ENCODE measurements around the gene CDK14.

Gene CDK14

DNA sequence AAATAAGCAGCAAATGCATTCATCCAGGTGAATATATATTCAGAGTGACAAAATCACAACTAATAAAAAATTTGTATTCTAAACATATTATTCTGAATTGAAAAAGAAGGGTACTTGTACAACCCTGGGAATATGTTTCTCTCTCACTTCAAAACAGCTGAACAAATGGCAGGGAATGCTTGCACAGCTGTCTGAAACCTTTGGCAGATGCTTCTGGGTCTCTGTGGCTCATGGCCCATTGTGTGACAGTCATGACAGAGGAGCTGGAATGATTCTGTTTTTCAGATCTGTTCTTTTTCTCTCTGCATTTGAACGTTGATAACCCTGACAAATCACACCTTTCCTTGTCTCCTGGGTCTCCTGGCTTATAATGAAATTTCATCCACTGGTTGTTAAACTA lies 392.4 kb downstream of the CDK14 start:
- in situ Hi-C loops (cut with HindIII; ENCODE audit: low sequenced_read_pairs), result no loop called here

DNA sequence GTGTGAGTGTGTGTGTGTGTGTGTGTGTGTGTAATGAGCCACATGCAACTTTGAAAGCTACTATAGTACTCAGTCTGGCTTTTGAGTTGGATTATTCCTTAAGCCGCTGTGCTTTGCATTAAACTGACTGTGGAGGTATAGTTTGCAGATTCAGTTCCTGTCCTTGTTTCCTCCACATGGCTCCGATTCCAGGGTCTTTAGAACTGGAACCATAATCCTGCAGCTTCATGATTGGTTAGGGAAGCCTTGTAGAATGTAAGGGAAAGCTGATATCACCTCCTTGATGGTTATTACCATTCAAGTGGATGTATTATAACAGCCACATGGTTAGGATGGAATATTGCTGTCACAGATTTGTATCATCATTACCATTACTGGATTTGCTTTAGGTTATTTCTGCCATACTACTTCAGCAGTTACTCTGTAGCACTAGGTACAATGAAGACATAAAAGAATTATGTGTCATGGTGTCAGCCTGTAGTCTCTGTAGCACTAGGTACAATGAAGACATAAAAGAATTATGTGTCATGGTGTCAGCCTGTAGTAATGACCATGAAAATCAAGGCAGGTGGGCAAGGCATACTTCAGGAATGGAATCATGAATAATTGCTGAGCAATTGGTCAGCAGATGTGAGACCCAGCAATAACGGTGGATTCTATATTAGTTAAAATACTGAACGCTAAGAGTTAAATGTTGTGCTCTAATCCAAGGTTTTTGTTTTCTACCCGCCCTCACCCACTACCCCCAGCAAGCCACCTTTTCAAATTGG lies 393.1 kb downstream of the CDK14 start:
- in situ Hi-C loops (cut with HindIII; ENCODE audit: low sequenced_read_pairs), result no loop called here

DNA sequence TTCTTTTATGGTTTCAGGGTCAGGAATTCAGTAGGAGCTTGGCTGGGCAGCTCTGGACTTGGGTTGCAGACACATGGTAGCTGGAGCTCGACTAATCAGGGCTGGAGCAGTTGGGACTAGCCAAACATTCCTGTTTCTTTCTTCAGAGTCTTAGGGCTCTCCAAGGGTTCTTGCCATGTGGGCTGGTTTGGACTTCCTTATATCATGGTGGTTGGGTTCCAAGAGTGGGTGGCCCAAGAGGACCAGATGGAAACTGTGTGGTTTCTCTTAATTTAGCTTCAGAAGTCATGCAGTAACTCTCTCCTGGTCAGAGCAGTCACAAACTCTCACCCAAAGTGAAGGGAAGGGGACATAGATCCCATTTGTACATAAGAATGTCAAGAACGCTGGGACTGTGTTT lies 398.0 kb downstream of the CDK14 start:
- in situ Hi-C loops (cut with HindIII; ENCODE audit: low sequenced_read_pairs), result no loop called here

DNA sequence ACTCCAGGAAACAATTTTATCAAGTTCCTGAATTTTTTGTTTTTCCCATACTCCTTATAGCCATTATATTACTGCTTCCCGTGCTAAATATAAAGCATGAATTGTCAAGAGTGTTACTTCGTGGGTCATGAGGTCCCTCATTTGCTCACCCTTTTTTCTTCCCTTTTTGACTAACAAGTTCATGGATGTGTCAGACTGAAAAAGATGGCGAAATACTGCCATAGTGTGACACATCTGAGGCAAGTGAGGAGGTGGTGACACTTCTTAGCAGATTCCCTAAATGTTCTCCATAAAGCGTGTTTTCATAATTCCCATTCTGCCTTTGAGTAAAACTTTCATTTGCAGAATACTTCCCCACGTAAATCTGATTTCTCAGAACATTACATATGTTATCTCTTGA lies 398.5 kb downstream of the CDK14 start:
- in situ Hi-C loops (cut with HindIII; ENCODE audit: low sequenced_read_pairs), result no loop called here

DNA sequence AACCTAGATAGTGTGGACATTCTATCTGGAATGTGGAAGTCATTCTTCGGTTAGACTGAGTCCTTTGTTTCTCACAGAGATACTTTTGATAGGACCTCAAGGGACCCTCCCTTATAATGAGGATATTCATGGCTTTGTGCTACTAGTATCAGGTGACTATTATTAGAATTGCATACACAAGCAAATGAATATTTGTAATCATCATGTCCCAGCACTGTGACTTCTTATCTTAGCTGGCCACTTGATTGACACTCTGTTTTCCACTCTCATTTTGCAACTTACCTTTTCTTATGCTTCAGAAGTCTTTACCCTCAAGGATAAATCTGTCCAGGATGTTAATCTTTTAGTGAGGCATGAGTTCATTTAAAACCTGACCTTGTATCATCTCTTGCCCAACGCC lies 399.9 kb downstream of the CDK14 start:
- in situ Hi-C loops (cut with HindIII; ENCODE audit: low sequenced_read_pairs), result no loop called here

DNA sequence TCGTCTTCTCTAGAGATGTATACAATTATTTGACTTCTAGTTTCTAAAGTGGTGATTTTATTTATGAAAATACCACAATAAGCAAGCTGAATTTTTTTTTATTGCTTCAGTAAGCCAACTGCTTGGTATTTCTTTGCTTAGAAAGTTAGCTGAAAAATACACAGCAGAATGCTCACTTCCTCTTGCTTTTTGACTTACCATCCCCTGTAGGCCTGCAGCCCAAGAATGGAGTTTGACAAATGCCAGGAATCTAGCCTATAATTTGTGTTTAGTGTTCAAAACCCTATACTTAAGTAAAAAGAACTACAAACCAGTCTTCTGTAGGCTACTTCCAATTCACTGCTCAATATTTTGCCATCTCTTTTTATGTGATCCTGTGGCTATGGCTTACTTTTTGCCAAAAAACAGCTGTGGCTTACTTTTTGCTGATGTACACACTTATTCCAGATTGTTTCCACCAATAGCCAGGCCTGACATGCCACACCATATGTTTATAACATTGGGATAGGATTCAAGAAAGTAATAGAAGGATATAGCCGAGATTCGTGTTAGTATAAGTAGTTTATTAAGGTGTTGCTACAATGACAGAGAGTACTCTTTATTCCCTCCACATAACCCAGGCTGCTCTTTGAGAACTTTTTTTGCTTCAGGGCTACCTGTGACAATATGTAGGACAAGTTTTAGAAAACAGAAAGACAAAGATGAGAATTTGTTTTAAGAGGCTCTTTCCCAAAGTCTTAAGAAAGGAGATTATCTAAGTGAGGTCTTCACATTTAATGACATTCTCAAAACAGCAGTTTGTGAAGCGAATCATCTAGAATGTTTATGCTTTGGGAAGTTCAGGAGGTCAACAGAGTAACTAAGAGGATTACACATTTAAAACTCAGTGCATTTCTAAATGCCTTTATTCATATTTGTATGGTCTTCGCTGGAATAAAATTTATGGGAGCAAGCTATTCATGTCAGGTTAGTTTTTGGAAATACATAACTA lies 404.2 kb downstream of the CDK14 start:
- in situ Hi-C loops (cut with HindIII; ENCODE audit: low sequenced_read_pairs), result no loop called here

DNA sequence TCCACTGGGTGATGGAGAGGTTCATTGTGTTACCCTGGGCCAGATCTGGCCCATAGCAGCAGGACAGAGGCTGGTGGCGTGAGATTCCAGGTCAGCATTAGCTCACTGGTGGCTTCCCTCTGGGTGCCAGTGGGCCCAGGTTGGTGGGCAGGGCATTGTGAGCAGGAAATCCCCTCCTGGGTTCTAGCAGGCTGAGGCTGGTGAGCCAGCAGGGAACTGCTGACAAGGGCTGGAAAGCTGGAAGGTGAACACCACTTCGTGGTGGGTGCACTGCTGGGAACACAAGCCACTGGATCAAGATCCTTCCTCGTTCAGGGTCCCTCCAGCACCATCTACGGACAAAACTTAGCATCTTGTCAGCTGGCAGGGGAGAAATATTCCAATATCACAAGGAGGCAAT lies 408.9 kb downstream of the CDK14 start:
- in situ Hi-C loops (cut with HindIII; ENCODE audit: low sequenced_read_pairs), result no loop called here

DNA sequence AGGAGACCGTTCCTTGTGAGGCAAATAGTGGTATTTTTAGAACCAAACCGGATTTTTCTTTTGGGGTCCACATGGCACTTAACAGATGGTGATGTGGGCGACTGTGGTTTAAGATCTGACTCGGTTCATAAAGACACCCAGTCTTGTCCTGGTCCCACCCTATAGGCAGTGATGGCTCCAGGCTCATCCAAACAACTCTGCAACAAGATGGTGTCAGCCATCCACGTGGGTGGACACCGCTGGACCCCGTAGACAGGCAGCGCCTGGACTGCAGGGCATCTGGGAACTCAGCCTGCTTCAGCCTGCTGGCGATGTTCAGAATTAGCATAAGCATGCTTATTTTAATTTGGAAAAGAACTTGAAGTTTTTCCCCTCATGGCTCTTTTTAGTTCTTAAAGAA lies 409.7 kb downstream of the CDK14 start:
- in situ Hi-C loops (cut with HindIII; ENCODE audit: low sequenced_read_pairs), result no loop called here

DNA sequence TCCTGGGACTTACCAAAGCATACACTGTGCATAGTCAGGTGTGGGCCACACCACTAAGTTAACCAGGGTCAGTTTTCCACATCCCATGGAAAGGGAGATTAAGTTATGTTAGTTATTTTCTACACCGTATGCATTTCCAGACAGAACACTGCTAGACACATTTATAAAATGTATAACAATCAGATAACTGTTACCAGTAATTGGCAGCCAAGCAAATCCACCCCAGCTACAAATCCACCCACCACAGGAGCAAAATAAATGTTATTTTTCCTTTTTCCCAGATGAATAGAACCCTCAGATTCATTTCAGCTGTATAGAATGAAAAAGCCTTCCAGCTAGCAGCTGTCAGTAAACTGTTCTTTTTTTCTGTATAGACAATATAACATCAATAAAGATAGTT lies 411.2 kb downstream of the CDK14 start:
- in situ Hi-C loops (cut with HindIII; ENCODE audit: low sequenced_read_pairs), result no loop called here

DNA sequence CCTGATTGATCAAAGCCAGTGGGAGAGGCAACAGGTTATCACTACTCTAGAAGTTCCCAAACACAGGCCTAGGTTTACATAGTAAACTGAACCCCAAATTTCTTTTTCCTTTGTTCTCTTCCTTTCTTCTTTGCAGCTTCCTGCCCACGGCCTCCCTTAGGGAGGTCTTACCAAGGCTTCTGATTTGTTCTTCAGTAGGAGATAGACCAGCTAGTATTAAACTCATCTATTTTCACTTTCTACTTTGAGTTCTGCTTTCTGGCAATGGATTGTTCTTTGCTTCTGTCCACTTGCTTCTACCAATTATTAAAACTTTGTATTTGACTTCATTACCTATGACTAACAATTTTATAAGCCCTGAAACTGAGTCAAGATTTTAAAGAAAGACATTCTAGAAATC lies 417.0 kb downstream of the CDK14 start:
- in situ Hi-C loops (cut with HindIII; ENCODE audit: low sequenced_read_pairs), result no loop called here

DNA sequence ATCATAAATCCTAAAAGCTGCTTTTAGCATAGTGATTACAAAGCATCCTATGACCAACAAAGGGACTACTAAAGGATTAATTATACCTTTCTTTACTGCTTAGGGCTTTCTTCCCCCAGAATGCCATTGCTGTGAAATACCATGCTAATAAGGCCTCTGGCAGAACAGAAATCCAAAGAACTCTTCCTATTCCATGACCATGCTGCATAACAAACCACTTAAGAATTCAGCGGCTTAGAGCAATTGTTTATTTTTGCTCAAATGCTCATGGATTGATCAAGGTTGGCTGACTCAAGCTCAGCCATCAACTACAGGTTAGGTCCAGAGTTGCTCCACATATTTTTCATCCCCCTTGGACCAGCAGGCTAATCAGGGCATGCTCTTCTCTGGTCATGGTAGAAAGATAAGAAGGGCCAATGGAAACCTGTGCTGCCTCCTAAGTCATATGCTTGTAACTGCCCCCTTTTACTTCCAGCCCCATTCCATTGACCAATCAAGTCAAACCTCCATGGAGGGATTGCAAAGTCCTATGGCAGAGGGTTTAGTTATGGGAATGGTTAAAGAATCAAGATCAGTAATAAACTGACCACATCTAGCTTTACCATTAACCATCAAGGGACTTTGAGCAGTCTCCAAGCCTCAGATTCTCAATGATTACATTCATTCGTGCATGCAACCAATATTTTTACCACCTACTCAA lies 423.7 kb downstream of the CDK14 start:
- in situ Hi-C loops (cut with HindIII; ENCODE audit: low sequenced_read_pairs), result no loop called here

DNA sequence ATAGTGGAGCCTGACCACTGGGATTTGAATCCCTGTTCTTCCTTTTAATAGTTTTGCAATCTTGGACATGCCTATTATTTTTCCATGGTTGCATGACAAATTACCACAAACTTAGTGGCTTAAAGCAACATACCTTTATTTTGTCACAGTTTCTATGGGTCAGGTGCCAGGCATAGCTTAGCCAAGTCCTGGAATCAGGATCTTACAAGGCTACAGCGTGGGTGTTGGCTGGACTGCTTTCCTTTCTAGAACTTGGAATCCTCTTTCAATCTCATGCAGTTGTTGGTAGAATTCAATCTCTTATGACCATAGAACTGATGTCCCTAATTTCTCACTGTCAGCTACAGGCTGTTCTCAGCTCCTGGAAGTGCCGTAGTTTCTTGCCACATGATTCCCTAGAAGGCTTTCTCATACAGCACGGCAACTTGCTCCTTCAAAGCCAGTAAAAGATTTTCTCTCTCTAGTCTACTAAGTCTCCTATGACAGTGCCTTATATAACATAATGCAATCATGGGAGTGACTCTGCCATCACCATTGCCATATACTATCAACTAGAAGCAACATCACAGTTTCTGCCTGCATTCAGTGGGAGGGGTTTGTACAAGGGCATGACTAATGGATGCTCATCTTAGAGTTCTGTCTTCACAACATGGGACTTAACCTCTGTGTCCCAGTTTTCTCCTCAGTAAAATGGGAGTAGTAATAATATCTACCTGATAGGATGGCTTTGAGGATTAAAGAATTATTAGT lies 424.7 kb downstream of the CDK14 start:
- in situ Hi-C loops (cut with HindIII; ENCODE audit: low sequenced_read_pairs), result no loop called here

DNA sequence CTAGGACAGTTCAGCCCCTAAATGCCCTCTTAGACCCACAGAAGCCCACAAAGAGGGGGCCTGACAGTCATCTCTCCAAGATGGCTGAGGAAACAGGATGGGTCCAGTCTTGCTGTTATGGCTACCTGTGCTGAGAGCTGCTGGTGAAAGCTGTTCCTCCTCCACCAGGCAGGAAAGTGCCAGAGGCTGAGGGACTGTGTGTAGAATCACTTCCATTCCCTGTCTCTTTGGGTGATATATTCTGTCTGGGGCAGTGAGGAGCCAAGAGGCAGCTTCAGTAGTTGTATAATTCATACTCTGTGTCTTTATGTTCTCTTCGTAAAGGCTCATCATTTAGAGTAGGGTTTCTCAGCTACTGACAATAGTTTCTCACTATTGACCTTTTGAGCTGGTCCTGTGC lies 425.8 kb downstream of the CDK14 start:
- in situ Hi-C loops (cut with HindIII; ENCODE audit: low sequenced_read_pairs), result no loop called here

DNA sequence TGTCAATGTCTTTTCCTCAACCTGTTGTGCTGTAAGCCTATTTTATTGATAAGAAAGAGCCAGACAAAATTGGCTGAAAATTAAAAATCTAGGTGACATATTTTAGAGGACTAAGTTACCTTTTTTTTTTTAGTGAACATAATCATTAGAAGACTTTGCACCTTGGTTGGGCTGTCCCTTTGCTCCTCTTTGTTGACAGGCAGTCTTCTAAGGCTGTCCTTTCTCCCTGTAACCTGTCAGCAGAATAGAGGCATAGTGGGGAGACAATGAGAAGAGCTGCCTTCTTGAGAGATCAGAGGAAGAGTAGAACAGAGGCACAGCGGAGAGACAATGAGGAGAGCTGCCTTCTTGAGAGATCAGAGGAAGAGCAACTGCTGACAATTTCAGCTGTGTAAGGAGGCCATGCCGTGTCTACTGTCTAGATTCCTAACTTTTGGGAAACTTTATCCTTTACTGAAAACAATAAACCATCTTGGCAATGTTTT lies 429.8 kb downstream of the CDK14 start:
- in situ Hi-C loops (cut with HindIII; ENCODE audit: low sequenced_read_pairs), result no loop called here

DNA sequence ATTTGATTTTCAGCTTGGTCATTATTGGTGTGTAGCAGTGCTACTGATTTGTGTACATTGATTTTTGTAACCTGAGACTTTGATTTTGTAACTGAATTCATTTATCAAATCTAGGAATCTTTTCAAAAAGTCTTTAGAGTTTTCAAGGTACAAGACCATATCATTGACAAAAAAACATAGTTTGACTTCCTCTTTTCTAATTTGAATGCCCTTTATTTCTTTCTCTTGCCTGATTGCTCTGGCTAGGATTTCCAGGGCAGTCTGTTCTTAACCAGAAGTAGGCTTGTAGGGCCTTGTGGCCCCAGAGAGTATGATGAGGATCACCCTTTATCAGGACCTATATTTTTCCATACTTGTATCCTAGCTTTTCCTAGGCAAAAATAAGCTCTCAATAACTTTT lies 433.6 kb downstream of the CDK14 start:
- in situ Hi-C loops (cut with HindIII; ENCODE audit: low sequenced_read_pairs), result no loop called here

DNA sequence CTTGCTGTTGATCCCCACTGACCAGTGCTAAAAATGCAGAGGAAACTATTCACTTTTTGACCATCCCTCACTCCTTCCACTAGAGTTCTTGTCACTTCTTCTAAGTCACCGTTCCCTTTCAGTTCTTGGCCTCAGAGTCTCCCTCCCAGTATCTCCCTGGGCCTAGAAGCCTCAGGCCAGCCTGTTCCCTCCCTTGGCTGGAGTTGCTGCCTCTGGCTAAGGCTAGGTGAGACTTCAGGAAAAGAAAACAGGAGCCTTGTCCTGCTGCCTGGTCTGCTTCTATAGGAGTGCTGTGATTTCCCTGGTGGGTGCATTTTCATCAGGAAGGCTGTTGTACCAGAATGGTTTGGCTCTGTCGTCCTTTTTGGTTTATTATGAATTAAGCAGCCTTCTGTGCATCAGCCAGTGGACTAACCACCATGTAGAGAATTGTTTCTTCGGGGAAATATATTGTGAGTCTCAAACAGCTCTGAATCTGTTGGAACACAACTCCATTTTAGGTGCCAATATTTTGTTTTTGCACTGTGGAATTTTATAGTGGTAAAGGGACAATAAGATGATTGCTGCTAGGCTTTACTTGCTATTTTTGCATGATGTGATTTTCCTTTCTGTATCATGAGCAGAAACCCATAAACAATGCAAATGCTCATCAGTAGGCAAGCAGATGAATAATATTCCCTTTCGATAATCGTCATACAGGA lies 434.7 kb downstream of the CDK14 start:
- in situ Hi-C loops (cut with HindIII; ENCODE audit: low sequenced_read_pairs), result no loop called here

DNA sequence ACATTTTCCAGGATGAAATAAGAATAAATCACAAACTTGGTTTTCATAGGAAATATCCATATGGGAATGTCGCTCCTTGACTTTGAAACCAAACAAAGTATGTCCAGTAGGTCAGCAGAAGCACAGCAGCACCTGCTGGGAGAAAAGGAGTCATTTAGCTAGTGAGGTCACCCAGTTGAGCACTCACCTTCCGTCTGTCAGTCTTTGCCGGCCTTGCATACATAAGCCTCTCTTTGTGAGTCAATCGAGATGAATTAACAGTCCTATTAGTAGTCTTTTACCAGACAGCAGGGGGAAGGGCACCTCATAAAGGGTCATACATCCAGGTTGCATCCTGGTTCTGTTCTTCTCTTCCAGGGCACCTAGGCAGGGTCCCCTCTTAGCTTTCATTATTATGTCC lies 435.6 kb downstream of the CDK14 start:
- in situ Hi-C loops (cut with HindIII; ENCODE audit: low sequenced_read_pairs), result no loop called here

DNA sequence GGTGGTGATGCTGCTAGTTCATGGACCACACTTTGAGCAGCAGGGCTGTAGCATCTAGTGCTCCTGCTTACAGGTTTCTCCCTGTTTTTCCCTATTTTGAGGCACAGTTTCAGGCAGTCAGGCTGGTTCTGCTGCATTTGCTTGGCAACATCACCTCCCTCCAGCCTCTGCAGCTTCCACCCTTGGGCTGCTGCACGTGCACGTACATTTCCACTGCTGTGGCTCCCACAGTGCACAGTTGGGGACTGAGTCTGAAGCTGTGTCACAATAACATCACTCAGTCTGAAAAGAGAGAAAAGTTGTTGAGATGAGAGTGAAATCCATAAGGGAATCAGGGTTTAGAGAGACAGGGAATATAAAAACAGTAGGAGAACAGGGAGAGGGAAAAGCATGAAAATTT lies 437.5 kb downstream of the CDK14 start:
- in situ Hi-C loops (cut with HindIII; ENCODE audit: low sequenced_read_pairs), result no loop called here

DNA sequence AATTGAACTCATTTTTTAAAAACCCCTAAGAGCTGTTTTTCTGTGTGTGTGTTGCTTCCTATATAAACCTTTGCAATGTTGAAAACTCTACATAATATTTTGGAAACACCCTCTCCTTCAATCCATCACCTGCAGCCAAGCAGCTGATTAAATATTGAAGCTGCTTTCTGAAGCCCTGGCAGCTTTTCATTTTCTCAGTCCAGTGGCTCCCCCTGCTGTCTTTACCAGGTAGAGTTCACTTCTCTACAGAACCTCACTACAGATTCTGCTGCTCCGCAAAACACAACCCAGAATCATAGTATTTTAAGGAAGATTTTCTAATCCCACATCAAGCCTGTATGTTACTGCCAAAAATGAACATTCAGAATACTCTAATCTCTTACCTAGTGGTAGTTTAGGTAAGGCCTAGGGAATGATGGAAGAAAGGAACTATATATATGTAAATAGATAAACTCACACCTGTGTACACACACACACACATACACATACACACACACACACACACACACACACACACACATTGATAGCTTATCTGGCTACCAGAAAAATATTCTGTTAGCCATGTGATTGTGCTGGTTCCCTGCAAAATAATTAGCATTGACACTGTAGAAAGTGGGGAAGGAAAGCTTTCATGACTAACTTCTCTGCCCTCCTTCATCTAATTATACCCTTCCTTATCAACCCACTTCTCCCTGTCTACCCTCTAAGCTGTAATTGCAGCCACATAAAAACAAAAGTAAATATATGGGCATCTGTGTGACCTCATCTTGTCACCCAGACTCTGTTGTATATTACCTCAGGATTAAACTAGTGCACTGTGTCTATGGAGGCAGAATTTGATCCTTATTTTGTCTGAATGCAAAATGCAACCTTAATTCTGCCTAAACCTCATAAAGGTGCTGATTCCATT lies 438.6 kb downstream of the CDK14 start:
- in situ Hi-C loops (cut with HindIII; ENCODE audit: low sequenced_read_pairs), result no loop called here

Data from DLD1 (cell line).